ENCODE results near the gene MMEL1.
"Not testable (repeated sequence)": the region's sequence is repeated elsewhere in the genome, so short reads cannot be mapped to it uniquely, and the experiment has no call there.

Gene MMEL1, protein sequence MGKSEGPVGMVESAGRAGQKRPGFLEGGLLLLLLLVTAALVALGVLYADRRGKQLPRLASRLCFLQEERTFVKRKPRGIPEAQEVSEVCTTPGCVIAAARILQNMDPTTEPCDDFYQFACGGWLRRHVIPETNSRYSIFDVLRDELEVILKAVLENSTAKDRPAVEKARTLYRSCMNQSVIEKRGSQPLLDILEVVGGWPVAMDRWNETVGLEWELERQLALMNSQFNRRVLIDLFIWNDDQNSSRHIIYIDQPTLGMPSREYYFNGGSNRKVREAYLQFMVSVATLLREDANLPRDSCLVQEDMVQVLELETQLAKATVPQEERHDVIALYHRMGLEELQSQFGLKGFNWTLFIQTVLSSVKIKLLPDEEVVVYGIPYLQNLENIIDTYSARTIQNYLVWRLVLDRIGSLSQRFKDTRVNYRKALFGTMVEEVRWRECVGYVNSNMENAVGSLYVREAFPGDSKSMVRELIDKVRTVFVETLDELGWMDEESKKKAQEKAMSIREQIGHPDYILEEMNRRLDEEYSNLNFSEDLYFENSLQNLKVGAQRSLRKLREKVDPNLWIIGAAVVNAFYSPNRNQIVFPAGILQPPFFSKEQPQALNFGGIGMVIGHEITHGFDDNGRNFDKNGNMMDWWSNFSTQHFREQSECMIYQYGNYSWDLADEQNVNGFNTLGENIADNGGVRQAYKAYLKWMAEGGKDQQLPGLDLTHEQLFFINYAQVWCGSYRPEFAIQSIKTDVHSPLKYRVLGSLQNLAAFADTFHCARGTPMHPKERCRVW

DNA sequence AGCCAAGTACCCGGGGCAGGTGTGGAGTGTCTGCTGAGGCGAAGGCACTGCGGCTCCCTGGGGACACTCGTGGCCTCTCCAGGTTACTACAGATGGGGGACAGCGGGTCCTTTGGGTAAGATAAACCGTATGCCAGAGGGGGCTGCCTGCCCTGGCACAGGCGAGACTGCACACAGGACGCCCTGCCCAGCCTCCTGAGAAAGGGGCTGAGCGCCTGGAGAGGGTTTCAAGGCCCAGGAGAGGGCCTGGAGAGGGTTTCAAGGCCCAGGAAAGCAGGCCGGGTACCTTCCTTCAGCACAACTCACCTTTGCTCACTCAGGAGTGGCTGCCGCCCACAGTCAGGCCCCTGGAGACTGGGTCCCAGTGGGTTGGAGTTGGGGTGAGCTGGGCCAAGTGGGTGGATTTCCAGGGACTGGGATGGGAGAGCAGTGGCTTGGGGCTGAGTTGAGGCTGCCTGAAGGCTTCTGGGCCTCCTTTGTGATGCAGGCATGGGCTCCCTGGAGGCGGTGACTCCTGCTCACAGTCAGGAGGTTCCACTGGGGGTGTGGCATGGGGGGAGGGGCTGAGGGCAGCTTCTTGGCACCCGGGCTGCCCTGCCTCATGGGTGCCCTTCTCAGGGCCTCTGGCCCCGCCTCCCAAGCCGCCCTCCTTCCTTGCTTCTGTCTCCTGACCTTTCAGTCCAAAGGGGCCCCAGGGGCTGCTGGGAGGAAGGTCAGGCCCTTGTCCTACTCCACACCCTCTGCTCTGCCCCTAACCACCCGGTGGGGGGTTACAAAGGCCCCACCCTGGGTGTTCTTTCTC lies at the start of gene MMEL1:
MMEL1 (minus strand) TSS at position 456 of the 801 bp plus-strand sequence. CDS start 3,532 bp downstream, outside the sequence.
- no peak for DNase-seq (ENCODE audit: extremely low read depth in 1 of 2, low read depth in 1 of 2)

DNA sequence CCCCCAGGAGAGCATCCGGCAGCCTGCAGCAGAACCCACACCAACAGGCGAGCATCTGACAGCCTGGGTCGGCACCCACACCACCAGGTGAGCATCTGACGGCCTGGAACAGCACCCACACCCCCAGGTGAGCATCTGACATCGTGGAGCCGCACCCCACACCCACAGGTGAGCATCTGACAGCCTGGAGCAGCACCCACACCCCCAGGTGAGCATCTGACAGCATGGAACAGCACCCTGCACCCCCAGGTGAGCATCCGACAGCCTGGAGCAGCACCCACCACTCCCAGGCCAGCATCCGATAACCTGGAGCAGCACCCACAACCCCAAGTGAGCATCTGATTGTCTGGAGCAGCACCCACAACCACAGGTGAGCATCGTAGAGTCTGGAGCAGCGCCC lies 43.9 kb upstream of the MMEL1 start:
- DNase-seq (ENCODE audit: extremely low read depth in 1 of 2, low read depth in 1 of 2), result not testable (repeated sequence)

DNA sequence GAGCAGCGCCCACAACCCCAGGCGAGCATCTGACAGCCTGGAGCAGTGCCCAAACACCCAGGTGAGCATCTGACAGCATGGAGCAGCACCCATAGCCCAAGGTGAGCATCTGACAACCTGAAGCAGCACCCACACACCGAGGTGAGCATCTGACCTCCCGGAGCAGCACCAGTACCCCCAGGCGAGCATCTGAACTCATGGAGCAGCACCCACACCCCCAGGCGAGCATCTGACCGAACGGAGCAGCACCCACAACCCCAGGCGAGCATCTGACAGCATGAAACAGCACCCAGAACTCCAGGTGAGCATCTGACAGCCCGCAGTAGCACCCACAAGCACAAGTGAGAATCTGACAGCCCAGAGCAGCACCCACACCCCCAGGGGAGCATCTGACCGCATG lies 38.8 kb upstream of the MMEL1 start:
- DNase-seq (ENCODE audit: extremely low read depth in 1 of 2, low read depth in 1 of 2), result not testable (repeated sequence)

DNA sequence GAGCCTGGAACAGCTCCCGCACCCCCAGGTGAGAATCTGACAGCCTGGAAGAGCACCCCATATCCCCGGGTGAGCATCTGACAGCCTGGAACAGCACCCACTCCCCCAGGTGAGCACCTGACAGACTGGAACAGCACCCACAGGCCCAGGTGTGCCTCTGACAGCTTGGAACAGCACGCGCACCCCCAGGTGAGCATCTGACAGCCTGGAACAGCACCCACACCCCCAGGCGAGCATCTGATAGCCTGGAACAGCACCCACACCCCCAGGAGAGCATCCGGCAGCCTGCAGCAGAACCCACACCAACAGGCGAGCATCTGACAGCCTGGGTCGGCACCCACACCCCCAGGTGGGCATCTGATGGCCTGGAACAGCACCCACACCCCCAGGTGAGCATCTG lies 27.0 kb upstream of the MMEL1 start:
- not testable (repeated sequence) for DNase-seq (ENCODE audit: extremely low read depth in 1 of 2, low read depth in 1 of 2)

DNA sequence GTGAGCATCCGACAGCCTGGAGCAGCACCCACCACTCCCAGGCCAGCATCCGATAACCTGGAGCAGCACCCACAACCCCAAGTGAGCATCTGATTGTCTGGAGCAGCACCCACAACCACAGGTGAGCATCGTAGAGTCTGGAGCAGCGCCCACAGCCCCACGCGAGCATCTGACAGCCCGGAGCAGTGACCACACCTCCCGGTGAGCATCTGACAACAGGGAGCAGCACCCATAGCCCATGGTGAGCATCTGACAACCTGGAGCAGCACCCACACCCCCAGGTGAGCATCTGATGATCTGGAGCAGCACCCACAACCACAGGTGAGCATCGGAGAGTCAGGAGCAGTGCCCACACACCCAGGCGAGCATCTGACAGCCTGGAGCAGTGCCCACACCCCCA lies 25.1 kb upstream of the MMEL1 start:
- not testable (repeated sequence) for DNase-seq (ENCODE audit: extremely low read depth in 1 of 2, low read depth in 1 of 2)

DNA sequence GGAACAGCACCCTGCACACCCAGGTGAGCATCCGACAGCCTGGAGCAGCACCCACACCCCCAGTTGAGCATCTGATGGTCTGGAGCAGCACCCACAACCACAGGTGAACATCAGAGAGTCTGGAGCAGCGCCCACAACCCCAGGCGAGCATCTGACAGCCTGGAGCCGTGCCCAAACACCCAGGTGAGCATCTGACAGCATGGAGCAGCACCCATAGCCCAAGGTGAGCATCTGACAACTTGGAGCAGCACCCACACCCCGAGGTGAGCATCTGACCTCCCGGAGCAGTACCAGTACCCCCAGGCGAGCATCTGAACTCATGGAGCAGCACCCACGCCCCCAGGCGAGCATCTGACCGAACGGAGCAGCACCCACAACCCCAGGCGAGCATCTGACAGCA lies 24.3 kb upstream of the MMEL1 start:
- DNase-seq (ENCODE audit: extremely low read depth in 1 of 2, low read depth in 1 of 2), result not testable (repeated sequence)

DNA sequence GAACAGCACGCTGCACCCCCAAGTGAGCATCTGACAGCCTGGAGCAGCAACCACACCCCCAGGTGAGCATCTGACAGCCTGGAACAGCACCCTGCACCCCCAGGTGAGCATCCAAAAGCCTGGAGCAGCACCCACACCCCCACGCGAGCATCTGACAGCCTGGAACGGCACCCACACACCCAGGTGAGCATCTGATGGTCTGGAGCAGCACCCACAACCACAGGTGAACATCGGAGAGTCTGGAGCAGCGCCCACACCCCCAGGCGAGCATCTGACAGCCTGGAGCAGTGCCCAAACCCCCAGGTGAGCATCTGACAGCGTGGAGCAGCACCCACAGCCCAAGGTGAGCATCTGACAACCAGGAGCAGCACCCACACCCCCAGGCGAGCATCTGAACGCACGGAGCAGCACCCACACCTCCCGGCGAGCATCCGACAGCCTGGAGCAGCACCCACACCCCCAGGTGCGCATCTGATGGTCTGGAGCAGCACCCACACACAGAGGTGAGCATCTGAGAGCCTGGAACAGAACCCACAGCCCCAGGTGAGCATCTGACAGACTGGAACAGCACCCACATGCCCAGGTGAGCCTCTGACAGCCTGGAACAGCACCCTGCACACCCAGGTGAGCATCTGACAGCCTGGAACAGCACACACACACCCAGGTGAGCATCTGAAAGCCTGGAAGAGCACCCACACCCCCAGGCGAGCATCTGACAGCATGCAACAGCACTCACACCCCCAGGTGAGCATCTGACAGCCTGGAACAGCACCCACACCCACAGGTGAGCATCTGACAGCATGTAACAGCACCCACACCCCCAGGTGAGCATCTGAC lies 23.0 kb upstream of the MMEL1 start:
- DNase-seq (ENCODE audit: extremely low read depth in 1 of 2, low read depth in 1 of 2), result not testable (repeated sequence)

DNA sequence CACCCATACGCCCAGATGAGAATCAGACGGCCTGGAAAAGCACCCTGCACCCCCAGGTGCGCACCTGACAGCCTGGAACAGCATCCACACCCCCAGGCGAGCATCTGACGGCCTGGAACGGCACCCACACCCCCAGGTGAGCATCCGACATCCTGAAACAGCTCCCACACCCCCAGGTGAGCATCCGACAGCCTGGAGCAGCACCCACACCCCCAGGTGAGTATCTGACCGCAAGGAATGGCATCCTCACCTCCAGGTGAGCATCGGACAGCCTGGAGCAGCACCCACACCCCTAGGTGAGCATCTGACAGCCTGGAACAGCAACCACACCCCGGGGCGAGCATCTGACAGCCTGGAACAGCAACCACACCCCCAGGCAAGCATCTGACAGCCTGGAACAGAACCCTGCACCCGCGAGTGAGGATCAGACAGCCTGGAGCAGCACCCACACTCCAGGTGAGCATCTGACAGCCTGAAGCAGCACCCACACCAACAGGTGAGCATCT lies 21.7 kb upstream of the MMEL1 start:
- DNase-seq (ENCODE audit: extremely low read depth in 1 of 2, low read depth in 1 of 2), result not testable (repeated sequence)

DNA sequence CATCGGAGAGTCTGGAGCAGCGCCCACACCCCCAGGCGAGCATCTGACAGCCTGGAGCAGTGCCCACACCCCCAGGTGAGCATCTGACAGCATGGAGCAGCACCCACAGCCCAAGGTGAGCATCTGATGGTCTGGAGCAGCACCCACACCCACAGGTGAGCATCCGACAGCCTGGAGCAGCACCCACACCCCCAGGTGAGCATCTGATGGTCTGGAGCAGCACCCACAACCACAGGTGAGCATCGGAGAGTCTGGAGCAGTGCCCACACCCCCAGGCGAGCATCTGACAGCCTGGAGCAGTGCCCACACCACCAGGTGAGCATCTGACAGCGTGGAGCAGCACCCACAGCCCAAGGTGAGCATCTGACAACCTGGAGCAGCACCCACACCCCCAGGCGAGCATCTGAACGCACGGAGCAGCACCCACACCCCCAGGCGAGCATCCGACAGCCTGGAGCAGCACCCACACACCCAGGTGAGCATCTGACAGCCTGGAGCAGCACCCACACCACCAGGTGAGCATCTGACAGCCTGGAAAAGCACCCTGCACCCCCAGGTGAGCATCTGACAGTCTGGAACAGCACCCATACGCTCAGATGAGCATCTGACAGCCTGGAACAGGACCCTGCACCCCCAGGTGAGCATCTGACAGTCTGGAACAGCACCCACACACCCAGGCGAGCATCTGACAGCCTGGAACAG lies 21.1 kb upstream of the MMEL1 start:
- DNase-seq (ENCODE audit: extremely low read depth in 1 of 2, low read depth in 1 of 2), result not testable (repeated sequence)

DNA sequence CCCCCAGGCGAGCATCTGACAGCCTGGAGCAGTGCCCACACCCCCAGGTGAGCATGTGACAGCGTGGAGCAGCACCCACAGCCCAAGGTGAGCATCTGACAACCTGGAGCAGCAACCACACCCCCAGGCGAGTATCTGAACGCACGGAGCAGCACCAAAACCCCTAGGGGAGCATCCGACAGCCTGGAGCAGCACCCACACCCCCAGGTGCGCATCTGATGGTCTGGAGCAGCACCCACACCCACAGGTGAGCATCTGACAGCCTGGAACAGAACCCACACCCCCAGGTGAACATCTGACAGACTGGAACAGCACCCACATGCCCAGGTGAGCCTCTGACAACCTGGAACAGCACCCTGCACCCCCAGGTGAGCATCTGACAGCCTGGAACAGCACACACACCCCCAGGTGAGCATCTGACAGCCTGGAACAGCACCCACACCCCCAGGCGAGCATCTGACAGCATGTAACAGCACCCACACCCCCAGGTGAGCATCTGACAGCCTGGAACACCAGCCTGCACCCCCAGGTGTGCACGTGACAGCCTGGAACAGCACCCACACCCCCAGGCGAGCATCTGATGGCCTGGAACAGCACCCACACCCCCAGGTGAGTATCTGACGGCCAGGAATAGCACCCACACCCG lies 20.2 kb upstream of the MMEL1 start:
- DNase-seq (ENCODE audit: extremely low read depth in 1 of 2, low read depth in 1 of 2), result not testable (repeated sequence)

DNA sequence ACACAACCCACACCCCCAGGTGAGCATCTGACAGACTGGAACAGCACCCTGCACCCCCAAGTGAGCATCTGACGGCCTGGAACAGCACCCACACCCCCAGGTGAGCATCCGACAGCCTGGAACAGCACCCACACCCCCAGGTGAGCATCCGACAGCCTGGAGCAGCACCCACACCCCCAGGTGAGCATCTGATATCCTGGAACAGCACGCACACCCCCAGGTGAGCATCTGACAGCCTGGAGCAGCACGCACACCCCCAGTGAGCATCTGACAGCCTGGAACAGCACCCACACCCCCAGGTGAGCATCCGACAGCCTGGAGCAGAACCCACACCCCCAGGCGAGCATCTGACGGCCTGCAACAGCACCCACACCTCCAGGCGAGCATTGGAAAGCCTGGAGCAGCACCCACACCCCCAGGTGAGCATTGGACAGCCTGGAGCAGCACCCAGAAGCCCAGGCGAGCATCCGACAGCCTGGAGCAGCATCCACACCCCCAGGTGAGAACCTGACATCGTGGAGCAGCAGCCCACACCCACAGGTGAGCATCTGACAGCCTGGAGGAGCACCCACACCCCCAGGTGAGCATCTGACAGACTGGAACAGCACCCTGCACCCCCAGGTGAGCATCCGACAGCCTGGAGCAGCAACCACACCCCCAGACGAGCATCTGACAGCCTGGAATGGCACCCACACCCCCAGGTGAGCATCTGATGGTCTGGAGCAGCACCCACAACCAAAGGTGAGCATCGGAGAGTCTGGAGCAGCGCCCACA lies 19.5 kb upstream of the MMEL1 start:
- not testable (repeated sequence) for DNase-seq (ENCODE audit: extremely low read depth in 1 of 2, low read depth in 1 of 2)

DNA sequence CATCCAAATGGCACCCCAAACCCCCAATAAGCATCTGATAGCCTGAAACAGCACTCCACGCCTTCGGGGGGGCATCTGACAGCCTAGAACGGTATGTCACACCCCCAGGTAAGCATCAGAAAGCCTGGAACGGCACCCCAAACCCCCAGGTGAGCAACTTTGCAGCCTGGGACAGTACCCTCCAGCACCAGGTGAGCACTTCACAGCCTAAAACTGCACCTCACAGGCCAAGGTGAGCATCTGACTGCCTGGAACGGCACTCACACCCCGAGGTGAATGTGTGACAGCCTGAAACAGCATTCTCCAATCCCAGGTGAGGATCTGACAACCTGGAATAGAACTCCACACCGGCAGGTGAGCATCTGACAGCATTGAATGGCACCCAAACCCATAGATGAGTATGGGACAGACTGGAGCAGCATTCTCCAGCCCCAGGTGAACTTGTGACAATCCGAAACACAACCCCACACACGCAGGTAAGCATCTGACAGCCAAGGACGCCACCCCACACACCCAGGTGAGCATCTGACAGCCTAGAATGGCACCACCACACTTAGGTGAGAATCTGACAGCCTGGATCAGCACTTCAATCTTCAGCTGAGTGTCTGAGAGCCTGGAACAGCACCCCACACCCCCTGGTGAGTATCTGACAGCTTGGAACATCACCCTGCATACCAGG lies 18.3 kb upstream of the MMEL1 start:
- DNase-seq (ENCODE audit: extremely low read depth in 1 of 2, low read depth in 1 of 2), result no peak

DNA sequence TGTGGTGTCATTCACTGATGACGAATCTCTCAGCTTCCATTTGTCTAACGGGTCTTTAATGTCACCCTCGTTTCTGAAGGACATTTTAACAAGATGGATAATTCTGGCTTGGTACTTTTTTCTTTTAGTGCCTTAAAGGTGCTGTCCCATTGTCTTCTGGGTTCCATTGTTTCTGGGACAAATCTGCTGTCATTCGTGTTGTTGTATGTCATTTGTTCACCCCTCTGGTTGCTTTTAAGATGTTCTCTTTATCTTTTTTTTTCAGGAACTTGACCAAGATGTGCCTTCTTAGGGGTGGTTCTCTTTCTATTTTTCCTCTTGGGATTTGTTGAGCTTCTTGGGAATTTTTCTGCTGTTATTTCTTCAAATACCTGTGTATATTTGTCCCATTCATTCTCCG lies 14.0 kb upstream of the MMEL1 start:
- no peak for DNase-seq (ENCODE audit: extremely low read depth in 1 of 2, low read depth in 1 of 2)

DNA sequence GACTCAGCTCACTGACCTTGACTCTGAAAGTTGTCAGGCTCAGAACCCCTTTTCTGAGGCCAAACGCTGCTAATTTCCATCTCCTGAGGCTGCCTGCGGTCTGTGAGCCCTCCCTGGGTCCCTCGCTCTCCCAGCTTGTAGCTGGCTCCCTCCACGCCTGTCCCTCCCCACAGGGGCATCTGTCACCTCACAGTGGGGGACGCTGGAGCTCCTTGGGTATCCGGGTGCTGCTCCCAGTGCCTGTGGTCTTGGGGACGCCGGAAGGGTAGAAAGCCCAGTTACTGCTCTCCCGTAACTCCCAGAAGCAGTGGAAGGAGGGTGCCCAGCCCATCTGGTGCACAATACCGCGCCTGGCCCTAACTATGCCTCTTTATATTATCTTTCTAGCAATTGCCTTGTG lies 13.0 kb upstream of the MMEL1 start:
- DNase-seq (ENCODE audit: extremely low read depth in 1 of 2, low read depth in 1 of 2), result no peak

DNA sequence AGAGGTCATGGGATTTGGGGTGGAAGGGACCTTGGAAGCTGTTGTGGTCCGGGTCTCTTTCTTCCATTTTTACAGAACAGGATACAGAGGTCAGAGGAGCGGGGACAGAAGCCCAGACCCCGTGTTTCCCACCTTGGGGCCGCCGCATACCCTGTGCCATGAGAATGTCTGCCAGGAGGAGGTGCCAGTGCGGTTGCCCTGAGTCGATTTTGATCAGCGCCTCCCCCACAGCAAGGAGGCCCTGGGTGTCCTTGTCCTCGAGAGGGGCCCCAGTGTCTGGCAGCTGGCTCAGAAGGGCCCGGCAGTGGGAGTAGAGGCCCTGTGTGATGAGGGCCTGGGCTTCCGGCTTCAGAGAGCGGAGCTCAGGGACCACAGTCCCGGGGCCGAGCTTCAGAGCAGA lies 12.3 kb upstream of the MMEL1 start:
- DNase-seq (ENCODE audit: extremely low read depth in 1 of 2, low read depth in 1 of 2), result no peak

DNA sequence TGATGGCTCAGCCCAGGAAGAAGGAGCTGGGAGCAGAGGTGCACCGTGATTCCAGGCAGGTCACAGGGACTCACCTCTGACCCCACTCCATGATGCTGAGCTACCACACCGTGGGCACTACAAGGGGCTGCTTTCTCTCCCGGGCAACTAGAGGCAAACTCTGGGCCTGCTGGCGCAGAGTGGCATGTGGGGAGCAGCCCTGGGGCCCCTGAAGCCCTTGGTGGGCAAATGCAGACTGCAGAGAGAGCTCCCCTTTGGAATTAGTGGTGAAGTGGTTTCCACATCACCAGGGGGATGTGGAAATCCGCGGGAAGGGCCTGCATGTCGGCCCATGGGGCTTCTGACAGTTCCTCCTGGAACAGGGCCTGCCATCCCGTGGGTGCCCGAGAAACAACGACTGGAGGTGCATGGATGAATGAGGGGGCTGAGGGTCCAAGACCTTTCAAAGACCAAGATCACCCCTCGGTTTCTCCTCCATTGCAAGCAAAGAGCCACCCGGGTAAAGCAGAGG lies 11.8 kb upstream of the MMEL1 start:
- no peak for DNase-seq (ENCODE audit: extremely low read depth in 1 of 2, low read depth in 1 of 2)

DNA sequence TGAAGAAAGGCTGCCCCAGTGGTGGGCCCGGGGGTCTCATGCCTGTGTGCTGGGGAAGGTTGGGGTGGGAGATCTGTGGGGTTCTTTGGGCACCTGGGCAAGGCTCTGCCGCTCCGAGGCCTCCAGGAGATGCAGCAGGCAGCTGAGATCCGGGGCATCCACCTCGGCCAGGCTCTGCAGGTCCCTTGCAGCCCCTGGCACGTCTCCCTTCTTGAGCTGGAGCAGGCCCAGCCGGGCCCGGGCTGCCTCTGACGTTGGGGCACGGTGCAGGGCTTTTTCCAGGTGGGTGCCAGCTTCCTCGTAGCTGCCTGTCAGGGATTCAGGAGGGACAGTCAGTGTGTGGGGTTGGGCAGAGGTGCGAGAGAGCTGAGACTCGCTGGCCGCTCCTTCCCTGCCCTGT lies 11.4 kb upstream of the MMEL1 start:
- DNase-seq (ENCODE audit: extremely low read depth in 1 of 2, low read depth in 1 of 2), result no peak
